ENCODE data around the gene CRYBB1.

DNA sequence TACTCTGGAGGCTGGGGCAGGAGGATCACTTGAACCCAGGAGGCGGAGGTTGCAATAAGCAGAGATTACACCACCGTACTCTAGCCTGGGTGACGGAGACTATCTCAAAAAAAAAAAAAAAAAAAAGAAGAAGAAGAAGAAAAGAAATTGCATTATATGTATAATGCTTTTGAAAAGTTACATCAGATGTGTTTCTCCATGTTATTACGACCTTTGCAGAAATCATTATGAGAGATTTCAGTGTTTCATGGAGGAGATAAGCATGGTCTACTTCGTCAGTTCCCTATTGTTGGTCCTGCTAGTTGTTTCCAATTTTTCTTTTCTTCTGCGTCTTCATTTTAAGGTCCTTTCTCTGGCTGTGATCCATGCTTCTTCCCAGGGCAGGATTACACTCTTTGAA, 42.5 kb upstream of the CRYBB1 start:
- TF ChIP-seq, protein P1, sequence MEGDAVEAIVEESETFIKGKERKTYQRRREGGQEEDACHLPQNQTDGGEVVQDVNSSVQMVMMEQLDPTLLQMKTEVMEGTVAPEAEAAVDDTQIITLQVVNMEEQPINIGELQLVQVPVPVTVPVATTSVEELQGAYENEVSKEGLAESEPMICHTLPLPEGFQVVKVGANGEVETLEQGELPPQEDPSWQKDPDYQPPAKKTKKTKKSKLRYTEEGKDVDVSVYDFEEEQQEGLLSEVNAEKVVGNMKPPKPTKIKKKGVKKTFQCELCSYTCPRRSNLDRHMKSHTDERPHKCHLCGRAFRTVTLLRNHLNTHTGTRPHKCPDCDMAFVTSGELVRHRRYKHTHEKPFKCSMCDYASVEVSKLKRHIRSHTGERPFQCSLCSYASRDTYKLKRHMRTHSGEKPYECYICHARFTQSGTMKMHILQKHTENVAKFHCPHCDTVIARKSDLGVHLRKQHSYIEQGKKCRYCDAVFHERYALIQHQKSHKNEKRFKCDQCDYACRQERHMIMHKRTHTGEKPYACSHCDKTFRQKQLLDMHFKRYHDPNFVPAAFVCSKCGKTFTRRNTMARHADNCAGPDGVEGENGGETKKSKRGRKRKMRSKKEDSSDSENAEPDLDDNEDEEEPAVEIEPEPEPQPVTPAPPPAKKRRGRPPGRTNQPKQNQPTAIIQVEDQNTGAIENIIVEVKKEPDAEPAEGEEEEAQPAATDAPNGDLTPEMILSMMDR (IDR thresholded peaks at IDR 0.05): no peak
- TF ChIP-seq FOXJ3 (CRISPR knock-in tag; IDR thresholded peaks at IDR 0.05) (no peak), EZH2phosphoT487 (IDR thresholded peaks at IDR 0.05; ENCODE audit: borderline replicate concordance, low read depth) (no peak), GATA2 (CRISPR knock-in tag; IDR thresholded peaks at IDR 0.05) (no peak), TCF12 (IDR thresholded peaks at IDR 0.05) (no peak), JUND (IDR thresholded peaks at IDR 0.05) (no peak)
- TF ChIP-seq, protein P2, sequence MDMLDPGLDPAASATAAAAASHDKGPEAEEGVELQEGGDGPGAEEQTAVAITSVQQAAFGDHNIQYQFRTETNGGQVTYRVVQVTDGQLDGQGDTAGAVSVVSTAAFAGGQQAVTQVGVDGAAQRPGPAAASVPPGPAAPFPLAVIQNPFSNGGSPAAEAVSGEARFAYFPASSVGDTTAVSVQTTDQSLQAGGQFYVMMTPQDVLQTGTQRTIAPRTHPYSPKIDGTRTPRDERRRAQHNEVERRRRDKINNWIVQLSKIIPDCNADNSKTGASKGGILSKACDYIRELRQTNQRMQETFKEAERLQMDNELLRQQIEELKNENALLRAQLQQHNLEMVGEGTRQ (IDR thresholded peaks at IDR 0.05; ENCODE audit: borderline replicate concordance, low read depth, low read length): no peak
